Measurements from ENCODE around the gene CYP2C18.

DNA sequence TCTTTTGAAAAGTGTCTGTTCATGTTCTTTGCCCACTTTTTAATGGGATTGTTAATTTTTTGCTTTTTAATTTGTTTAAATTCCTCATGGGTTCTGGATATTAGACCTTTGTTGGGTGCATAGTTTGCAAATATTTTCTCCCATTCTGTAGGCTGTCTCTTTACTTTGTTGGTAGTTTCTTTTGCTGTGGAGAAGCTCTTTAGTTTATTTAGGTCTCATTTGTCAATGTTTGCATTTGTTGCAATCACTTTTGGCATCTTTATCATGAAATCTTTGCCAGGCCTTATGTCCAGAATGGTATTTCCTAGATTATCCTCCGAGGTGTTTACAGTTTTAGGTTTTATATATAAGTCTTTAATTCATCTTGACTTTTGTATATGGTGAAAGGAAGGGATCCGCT is 55.1 kb downstream of the CYP2C18 start:
- TF ChIP-seq TGIF2 (CRISPR knock-in tag; IDR thresholded peaks at IDR 0.05) (no peak), POLR2A (IDR thresholded peaks at IDR 0.05; ENCODE audit: insufficient read depth in 1 of 2, low read depth in 2 of 2, low read length in 2 of 2) (no peak)
- TF ChIP-seq, protein P1, sequence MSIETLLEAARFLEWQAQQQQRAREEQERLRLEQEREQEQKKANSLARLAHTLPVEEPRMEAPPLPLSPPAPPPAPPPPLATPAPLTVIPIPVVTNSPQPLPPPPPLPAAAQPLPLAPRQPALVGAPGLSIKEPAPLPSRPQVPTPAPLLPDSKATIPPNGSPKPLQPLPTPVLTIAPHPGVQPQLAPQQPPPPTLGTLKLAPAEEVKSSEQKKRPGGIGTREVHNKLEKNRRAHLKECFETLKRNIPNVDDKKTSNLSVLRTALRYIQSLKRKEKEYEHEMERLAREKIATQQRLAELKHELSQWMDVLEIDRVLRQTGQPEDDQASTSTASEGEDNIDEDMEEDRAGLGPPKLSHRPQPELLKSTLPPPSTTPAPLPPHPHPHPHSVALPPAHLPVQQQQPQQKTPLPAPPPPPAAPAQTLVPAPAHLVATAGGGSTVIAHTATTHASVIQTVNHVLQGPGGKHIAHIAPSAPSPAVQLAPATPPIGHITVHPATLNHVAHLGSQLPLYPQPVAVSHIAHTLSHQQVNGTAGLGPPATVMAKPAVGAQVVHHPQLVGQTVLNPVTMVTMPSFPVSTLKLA (IDR thresholded peaks at IDR 0.05), result no peak
